ENCODE measurements around the gene OR13J1.
"Not testable (repeated sequence)": the region's sequence is repeated elsewhere in the genome, so short reads cannot be mapped to it uniquely, and the experiment has no call there.

OR13J1 gene

GRCh38 chr9:35904338-35904737, 34.1 kb upstream of the OR13J1 start:
- no peak for FAIRE-seq

GRCh38 chr9:35903049-35903448, 32.8 kb upstream of the OR13J1 start:
- peak; percentile 90 for FAIRE-seq

DNA sequence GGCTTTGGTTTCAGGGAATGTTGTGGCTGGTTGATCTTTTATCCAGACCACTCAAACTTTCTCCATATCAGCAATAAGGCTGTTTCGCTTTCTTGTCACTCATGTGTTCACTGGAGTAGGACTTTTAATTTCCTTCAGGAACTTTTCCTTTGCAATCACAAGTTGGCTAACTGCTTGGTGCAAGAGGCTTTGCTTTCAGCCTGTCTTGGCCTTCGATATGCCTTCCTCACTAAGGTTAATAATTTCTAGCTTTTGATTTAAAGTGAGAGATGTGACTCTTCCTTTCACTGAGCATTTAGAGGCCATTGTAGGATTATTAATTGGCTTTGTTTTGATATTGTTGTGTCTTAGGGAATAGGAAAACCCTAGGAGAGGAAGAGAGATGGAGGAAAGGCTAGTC, 28.8 kb upstream of the OR13J1 start:
- no peak for FAIRE-seq

GRCh38 chr9:35898337-35898736, 28.1 kb upstream of the OR13J1 start:
- FAIRE-seq, result no peak

- FAIRE-seq, result not testable (repeated sequence)
These were observed 27.3 kb upstream of the OR13J1 start for GRCh38 chr9:35897376-35898099.

GRCh38 chr9:35896570-35896969, 26.4 kb upstream of the OR13J1 start:
- FAIRE-seq, result no peak

GRCh38 chr9:35892051-35892450, 21.9 kb upstream of the OR13J1 start:
- no peak for FAIRE-seq

DNA sequence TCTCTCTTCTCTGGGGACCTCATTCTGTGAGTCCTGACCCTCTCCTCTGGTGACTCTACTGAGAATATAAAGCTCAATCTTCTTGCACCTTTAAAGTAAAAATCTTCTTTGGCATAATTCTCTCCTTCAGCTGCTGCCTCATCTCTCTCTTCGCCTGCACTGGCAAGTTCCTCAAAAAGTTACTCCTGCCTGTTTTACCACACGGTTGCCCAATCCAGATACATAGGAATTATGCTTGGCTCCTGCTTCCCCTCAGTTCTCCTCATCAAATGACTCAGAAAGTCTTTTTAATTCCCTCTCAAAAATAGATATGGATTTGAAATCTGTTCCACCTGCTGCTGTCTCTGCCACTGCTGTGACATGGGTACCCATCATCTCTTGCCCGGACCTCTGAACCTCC, 21.4 kb upstream of the OR13J1 start:
- FAIRE-seq, result no peak

DNA sequence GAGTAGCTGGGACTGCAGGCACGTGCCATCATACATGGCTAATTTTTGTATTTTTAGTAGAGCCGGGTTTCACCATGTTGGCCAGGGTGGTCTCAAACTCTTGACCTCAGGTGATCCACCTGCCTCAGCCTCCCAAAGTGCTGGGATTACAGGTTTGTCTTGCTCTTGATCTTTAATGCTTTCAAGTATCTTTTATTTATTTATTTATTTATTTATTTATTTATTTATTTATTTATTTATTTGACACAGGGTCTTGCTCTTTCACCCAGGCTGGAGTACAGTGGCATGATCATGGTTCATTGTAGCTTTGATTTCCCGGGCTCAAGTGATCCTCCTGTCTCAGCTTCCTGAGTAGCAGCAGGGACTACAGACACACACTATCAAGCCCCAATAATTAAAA, 14.7 kb upstream of the OR13J1 start:
- not testable (repeated sequence) for FAIRE-seq

- FAIRE-seq, result no peak
These were observed 12.8 kb upstream of the OR13J1 start for GRCh38 chr9:35882996-35883395.

- FAIRE-seq, result peak; percentile 28
These were observed 12.2 kb upstream of the OR13J1 start for GRCh38 chr9:35882263-35882848.

GRCh38 chr9:35872505-35872904, 2.3 kb upstream of the OR13J1 start:
- FAIRE-seq, result no peak

- no peak for FAIRE-seq
These were observed 1.3 kb upstream of the OR13J1 start for GRCh38 chr9:35871545-35871944.

- FAIRE-seq, result no peak
These were observed 482 bp downstream of the OR13J1 start for GRCh38 chr9:35869621-35870216.

- FAIRE-seq, result no peak
These were observed 1.3 kb downstream of the OR13J1 start for GRCh38 chr9:35868933-35869332.

- no peak for FAIRE-seq
These were observed 2.7 kb downstream of the OR13J1 start for GRCh38 chr9:35867538-35867937.

GRCh38 chr9:35864695-35865255, 5.4 kb downstream of the OR13J1 start:
- no peak for FAIRE-seq

DNA sequence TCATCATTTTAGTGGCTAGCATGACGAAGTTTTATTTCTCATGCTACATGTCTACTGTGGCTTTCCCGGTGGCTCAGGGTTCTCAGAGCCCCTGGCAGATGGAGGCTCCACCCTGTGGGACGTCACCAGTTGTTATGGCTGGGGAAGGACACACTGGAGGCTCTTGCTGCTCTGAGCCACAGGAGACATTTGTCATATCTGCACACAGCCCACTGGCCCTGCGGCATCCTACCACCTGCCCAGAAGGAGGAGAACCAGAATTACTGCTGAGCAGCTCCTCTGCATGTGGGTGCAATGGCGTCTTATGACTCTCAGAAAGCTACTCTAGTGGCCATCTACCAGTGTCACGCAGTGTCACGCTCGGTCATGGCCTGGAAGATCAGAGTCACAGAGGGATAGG, 6.6 kb downstream of the OR13J1 start:
- FAIRE-seq, result no peak

DNA sequence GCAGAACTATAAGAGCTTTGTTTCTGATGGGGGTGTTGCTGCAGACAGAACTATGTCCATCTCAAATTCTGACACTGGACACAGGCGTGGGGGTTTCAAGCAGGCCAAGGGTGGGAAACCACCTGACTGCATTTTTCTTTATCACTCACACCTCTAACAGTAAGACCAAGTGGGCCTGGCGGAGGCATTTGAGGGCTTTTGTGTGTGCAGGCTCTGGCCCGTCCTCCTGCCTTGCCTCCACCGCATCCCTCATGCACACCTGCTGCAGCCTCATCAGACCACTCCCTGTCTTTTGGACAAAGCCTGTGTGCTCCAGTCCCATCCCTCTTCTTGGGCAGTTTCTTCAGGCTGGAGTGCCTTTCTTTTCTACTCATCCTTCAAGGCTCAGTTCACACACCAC, 7.9 kb downstream of the OR13J1 start:
- no peak for FAIRE-seq

GRCh38 chr9:35861161-35861897, 8.9 kb downstream of the OR13J1 start:
- FAIRE-seq, result no peak

DNA sequence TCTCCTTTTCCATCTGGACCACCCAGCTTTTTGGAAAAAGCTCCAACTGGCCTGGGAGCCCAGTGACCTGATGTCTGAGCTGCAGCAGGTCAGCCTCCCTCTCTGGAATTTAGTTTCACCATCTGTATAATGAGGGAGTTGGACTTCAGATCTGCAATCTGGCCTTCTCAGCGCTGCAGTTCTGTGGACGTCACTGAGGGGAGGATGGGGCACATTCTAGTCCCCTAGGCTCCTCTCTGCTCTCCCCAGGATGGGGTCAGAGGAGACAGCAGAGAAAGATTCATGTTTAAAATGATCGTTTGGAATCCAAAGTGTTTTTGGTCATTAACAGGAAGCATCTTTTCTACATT, 10.2 kb downstream of the OR13J1 start:
- FAIRE-seq, result no peak

GRCh38 chr9:35859310-35859989, 10.8 kb downstream of the OR13J1 start:
- FAIRE-seq, result no peak

DNA sequence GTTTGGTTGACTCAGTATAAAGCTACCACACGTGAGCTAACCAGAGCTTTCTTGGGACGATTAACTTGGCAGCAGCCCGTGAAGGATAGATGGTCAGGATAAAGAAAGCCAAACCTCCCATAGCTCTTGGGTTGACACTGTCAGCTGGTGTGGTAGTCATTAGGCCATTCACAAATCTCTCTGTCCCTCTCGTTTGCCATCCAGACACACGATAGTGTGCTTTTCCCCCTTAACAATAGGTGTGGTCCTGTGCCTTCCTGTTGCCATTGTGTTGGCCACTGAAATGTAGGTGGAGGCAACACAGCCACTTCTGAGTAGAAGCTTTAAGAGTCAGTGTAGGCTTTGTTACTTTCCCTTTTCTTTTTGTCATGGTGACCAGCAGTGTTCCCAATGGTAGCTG, 11.7 kb downstream of the OR13J1 start:
- FAIRE-seq, result no peak

Measured in colon (tissue), 2 donors.